NCI-H1105 (cell line): ENCODE results near the gene NXT2.
"Not testable (repeated sequence)": the region's sequence is repeated elsewhere in the genome, so short reads cannot be mapped to it uniquely, and the experiment has no call there.

Experiments
- DNase-seq: peaks from one replicate; lab custom pipeline; 2025; lab: John Stamatoyannopoulos, UW

The NXT2 gene

GRCh38 chrX:109536439-109537323 lies at the start of gene NXT2:
Gene NXT2, plus strand, starts transcription at chrX:109536844. Its CDS starts 163 bp downstream, at chrX:109537007.
- peak; percentile 88 for DNase-seq

GRCh38 chrX:109487640-109488039 lies 49.0 kb upstream of the NXT2 start:
- DNase-seq, result no peak

GRCh38 chrX:109489174-109489573 lies 47.5 kb upstream of the NXT2 start:
- no peak for DNase-seq

- DNase-seq, result no peak
Measured at GRCh38 chrX:109498434-109498833, 38.2 kb upstream of the NXT2 start.

GRCh38 chrX:109501176-109501575 lies 35.5 kb upstream of the NXT2 start:
- no peak for DNase-seq

GRCh38 chrX:109508915-109509314 lies 27.7 kb upstream of the NXT2 start:
- DNase-seq, result no peak

- no peak for DNase-seq
Measured at GRCh38 chrX:109511113-109511512, 25.5 kb upstream of the NXT2 start.

GRCh38 chrX:109519001-109519400 lies 17.6 kb upstream of the NXT2 start:
- no peak for DNase-seq

GRCh38 chrX:109533005-109533404 lies 3.6 kb upstream of the NXT2 start:
- no peak for DNase-seq

GRCh38 chrX:109533631-109534030 lies 3.0 kb upstream of the NXT2 start:
- no peak for DNase-seq

- DNase-seq, result no peak
Measured at GRCh38 chrX:109534933-109535332, 1.7 kb upstream of the NXT2 start.

GRCh38 chrX:109535578-109535977 lies 1.1 kb upstream of the NXT2 start:
- DNase-seq, result no peak

GRCh38 chrX:109537324-109537665 lies 651 bp downstream of the NXT2 start:
- peak; percentile 29 for DNase-seq

GRCh38 chrX:109539007-109539406 lies 2.4 kb downstream of the NXT2 start:
- not testable (repeated sequence) for DNase-seq

- no peak for DNase-seq
Measured at GRCh38 chrX:109553862-109554261, 17.2 kb downstream of the NXT2 start.

GRCh38 chrX:109576083-109576482 lies 39.4 kb downstream of the NXT2 start:
- DNase-seq, result not testable (repeated sequence)

GRCh38 chrX:109577055-109577454 lies 40.4 kb downstream of the NXT2 start:
- no peak for DNase-seq

- no peak for DNase-seq
Measured at GRCh38 chrX:109578916-109579315, 42.3 kb downstream of the NXT2 start.

- no peak for DNase-seq
Measured at GRCh38 chrX:109585488-109585887, 48.8 kb downstream of the NXT2 start.

GRCh38 chrX:109590176-109590575 lies 53.5 kb downstream of the NXT2 start:
- DNase-seq, result no peak
